Kidney capillary endothelial cell (primary cell): ENCODE results near the gene PSMB9.

Experiments
- DNase-seq: peaks from one replicate; pipeline ENCODE4 v3.0.0-alpha.2; 2018; ENCODE audit warnings: low spot score

The PSMB9 gene

GRCh38 chr6:32840604-32841246, 13.3 kb upstream of the PSMB9 start:
- no peak for DNase-seq

- DNase-seq: no peak
Measured at GRCh38 chr6:32842021-32842650, 11.9 kb upstream of the PSMB9 start.

GRCh38 chr6:32842690-32843089, 11.3 kb upstream of the PSMB9 start:
- no peak for DNase-seq

- no peak for DNase-seq
Measured at GRCh38 chr6:32843331-32843978, 10.5 kb upstream of the PSMB9 start.

GRCh38 chr6:32843979-32844838, 9.8 kb upstream of the PSMB9 start, which contains the start of gene PSMB8:
Gene PSMB8 (minus strand): TSS chr6:32844047. CDS start chr6:32843996, 51 bp downstream.
- DNase-seq: peak; percentile 73

- no peak for DNase-seq
Measured at GRCh38 chr6:32844839-32845383, 9.1 kb upstream of the PSMB9 start.

- DNase-seq: no peak
Measured at GRCh38 chr6:32845384-32845884, 8.6 kb upstream of the PSMB9 start.

- DNase-seq: no peak
Measured at GRCh38 chr6:32847004-32847403, 7.0 kb upstream of the PSMB9 start.

GRCh38 chr6:32847795-32848194, 6.2 kb upstream of the PSMB9 start:
- no peak for DNase-seq

- DNase-seq: no peak
Measured at GRCh38 chr6:32849126-32849525, 4.9 kb upstream of the PSMB9 start.

- no peak for DNase-seq
Measured at GRCh38 chr6:32851025-32851424, 3.0 kb upstream of the PSMB9 start.

GRCh38 chr6:32852018-32852843, 1.8 kb upstream of the PSMB9 start:
- DNase-seq: no peak

GRCh38 chr6:32852844-32853540, 1.0 kb upstream of the PSMB9 start:
- peak; percentile 28 for DNase-seq

- DNase-seq: peak; percentile 11
Measured at GRCh38 chr6:32854376-32855178, 585 bp downstream of the PSMB9 start.

- no peak for DNase-seq
Measured at GRCh38 chr6:32855467-32856174, 1.6 kb downstream of the PSMB9 start.

GRCh38 chr6:32857156-32857891, 3.3 kb downstream of the PSMB9 start:
- no peak for DNase-seq

- no peak for DNase-seq
Measured at GRCh38 chr6:32858194-32858593, 4.2 kb downstream of the PSMB9 start.

- no peak for DNase-seq
Measured at GRCh38 chr6:32860674-32861073, 6.7 kb downstream of the PSMB9 start.
